Fibroblast of villous mesenchyme (primary cell): ENCODE data around the gene ZRANB1. TPM values are rescaled to one million over a fixed set of nuclear protein-coding genes. Genes with fewer than 3 reads are reported as not detected.
"Not testable (repeated sequence)": the region's sequence is repeated elsewhere in the genome, so short reads cannot be mapped to it uniquely, and the experiment has no call there.

Experiments
- DNase-seq: peaks from one replicate; pipeline ENCODE4 v3.0.0-alpha.2; 2010; ENCODE audit warnings: low read depth
- H3K4me3 ChIP-seq: 2 replicates; pipeline ENCODE4 v1.5.1; 2011; ENCODE audit warnings: low read depth, mild to moderate bottlenecking, low read length
- CTCF ChIP-seq: IDR thresholded peaks from 2 replicates; pipeline ENCODE4 v1.5.1; 2012; ENCODE audit warnings: low read depth, mild to moderate bottlenecking, low read length; ENCODE audit not compliant: insufficient read depth
- total RNA-seq: library from RNA; depleted of rRNA; stranded (reverse); fragments of >200 nt; gene quantifications from 2 replicates; pipeline ENCODE4 v1.2.3, GENCODE V29; 2012

ZRANB1 gene
- total RNA-seq, 1 donor, result 37.1 TPM

DNA sequence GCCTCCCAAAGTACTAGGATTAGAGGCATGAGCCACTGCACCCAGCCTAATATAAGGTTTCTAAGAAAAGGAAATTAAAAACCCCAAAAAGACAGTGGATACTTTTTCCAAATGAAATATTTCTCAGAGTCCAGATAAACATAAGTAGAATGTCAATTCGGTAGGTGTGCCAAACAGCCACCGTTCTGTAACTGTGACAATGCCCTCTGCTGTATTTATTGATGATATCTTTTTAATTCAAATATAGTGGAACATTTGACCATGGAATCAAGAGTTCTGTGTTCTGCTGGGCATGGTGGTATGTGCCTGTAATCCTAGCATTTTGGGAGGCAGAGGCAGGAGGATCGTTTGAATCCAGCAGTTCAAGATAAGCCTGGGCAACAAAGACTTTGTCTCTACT lies 28.8 kb upstream of the ZRANB1 start:
- no peak for TF ChIP-seq CTCF
- DNase-seq, result no peak
- H3K4me3 ChIP-seq, result no peak overlapping the region

- not testable (repeated sequence) for H3K4me3 ChIP-seq
Observed at GRCh38 chr10:124914398-124914797, 27.5 kb upstream of the ZRANB1 start.

DNA sequence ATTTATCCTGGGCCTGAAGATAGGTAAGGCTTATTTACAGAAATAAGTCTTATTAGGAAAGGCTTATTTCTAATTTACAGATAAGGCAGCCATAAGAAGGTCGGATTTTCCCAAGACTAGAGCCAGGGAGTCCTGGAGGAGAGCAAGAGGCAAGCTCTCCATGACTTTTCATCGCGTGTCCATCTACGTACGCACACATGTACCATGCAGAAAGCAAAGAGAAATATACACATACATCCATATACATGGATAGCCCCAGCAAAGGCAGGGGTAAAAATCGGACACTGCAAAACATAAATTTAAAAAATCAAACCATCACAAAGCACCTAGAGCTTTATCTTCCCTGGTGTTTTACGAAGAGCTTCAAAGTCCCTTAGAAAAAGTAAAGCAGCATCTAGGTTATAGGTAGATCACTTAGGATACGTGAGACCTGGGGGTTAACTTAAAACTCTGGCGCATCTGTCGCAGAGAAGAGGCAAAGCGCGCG lies 25.8 kb upstream of the ZRANB1 start:
- TF ChIP-seq CTCF, result no peak
- DNase-seq, result peak; percentile 33
- peak overlapping the region; percentile 65 for H3K4me3 ChIP-seq

More at GRCh38 chr10:124914398-124914797, 27.5 kb upstream of the ZRANB1 start:
- not testable (repeated sequence) for DNase-seq

GRCh38 chr10:124916585-124917427 lies 25.1 kb upstream of the ZRANB1 start:
- DNase-seq, result peak; percentile 98
- H3K4me3 ChIP-seq, result peak overlapping the region; percentile 88
- TF ChIP-seq CTCF, result no peak

DNA sequence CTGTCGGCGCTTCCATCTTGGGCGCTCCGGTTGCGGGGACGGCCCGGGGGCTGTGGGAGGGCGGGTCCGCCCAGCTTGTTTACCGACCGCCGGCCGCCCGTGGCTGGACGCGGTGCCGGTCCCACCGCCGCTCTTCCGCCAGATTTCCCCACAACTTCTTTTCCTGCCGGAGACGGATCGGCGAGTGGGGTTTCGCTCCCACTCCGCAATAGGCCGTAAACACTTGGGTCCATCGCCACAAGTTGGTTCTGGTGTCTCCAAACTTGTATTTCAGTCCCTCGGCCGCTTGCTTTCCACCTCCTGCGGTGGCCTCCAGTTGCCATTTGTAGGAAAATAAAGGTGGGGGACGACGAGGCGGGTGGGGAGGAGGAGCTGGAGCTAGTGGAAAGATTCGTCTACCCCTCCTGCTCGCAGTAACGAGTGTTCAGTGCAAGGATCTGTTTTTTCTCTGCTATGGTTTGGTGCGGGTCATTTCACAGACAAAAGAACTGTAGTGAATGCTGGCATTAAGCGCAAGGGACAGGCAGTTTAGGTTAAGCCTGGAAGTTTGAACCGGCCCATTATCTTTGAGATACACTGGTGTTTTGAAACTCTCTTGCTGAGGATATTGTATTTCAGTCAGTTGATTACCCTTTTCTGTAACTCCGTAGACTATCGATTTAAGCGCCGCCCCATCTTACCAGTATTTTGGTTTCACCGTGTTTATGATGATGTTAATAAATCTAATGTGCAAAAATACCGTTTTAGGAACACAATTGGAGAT lies 24.3 kb upstream of the ZRANB1 start:
- peak overlapping the region; percentile 88 for H3K4me3 ChIP-seq
- TF ChIP-seq CTCF, result no peak
- DNase-seq, result peak; percentile 62

- H3K4me3 ChIP-seq, result peak overlapping the region; percentile 88
- no peak for TF ChIP-seq CTCF
- DNase-seq, result peak; percentile 82
Observed at GRCh38 chr10:124918191-124918830, 23.6 kb upstream of the ZRANB1 start.

DNA sequence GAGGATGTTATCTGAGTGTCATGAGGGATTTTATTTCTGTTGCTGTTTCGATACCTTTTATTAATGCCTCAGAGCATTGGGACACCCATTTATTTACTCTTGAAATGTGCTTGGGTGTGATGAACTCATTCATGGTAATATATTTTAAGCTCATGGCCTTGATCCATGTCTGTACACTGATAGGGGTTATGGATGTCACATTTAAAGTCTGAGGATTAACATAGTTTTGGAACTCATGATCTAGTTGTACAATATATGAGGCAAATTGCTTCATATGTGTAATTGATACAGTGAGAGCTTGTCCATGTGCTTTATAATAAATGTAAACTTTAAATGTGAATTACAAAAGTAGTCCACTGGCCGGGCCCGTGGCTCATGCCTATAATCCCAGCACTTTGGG lies 23.0 kb upstream of the ZRANB1 start:
- peak; percentile 87 for DNase-seq
- TF ChIP-seq CTCF, result no peak
- peak overlapping the region; percentile 88 for H3K4me3 ChIP-seq
